ENCODE data around the gene RTL5. TPM values are rescaled to one million over a fixed set of nuclear protein-coding genes. Genes with fewer than 3 reads are reported as not detected.

The RTL5 gene
- total RNA-seq, 2 donors from 2014 or later = 2.7 to 3.9 TPM

DNA sequence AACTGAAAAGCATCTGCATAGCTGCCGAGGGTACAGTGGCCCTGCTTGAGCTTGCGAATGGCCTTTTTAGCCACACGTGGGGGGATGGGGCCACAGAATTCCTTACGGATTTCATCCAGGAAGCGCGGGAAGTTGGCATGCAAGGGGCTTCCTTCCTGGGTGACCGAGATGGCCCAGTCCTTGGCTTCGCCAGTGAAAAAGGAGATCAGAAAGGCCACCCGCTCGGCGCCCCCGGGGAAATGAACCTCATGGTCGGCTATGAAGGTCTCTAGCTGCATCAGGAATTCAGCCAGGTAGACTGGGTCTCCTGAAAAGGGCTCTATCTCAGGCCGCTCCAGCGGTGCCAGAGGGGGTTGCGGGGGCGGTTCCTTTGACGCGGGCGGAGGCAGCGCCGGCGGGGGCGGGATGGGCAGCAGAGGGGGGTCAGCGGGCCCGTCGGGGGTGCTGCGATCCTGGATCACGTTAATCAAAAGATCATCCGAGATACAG lies 909 bp downstream of the RTL5 start:
- ATAC-seq (no peak), DNase-seq (no peak)
- intact Hi-C loops (cut with DNase I) = no loop called here

DNA sequence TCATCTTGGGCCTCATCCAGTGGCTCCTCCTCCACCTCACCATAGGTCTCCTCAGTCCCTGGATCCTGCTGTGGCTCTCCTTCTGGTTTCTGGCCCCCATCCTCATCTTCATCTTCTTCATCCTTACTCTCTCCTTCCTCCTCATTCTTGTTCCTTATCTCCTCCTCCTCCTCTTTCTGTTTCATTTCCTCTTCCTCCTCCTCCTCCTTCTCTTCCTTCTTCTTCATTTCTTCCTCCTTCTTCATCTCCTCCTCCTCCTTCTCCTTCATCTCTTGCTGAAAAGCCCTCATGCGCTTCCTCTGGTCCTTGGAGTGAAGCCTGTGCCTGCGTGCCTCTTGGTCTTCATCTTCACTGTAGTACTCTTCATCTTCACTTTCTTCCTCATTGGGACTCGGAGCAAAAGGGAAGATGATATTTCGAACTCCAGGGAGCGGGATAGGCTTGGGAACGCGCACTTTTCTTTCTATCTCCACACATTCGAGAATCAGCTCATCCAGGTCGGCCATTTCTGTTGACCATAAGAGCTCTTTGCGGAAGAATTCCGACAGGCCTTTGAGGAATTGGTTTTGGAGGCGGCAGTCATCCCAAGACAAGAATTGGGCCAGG lies 1.5 kb downstream of the RTL5 start:
- DNase-seq (no peak), ATAC-seq (no peak)
- intact Hi-C loops (cut with DNase I) = no loop called here

DNA sequence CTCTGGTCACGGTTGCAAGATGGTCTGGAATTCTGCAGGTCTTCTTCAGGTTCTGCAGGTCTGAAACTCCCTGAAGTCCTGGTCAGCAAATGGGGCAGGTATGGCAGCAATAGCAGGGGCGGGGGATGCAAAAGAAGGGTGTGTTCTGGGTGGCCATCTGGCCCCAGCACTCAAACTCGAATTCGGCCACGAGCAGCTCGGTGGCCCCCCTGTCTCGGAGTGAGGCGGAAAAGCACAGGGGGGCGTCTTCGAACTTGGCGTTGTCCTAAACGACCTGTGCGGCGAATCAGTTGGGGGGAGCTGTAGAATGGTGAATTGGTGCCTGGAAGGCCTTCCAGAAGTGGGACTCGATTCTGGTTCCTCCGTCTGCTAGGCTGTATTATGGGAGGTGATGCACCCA lies 2.1 kb downstream of the RTL5 start:
- intact Hi-C loops (cut with DNase I) = loop anchor here in 1 of 2 donors (5.0 kb wide), 1 partner anchor 132 kb away; no protein-coding TSS in a partner anchor
- ATAC-seq (no peak), DNase-seq (no peak)

DNA sequence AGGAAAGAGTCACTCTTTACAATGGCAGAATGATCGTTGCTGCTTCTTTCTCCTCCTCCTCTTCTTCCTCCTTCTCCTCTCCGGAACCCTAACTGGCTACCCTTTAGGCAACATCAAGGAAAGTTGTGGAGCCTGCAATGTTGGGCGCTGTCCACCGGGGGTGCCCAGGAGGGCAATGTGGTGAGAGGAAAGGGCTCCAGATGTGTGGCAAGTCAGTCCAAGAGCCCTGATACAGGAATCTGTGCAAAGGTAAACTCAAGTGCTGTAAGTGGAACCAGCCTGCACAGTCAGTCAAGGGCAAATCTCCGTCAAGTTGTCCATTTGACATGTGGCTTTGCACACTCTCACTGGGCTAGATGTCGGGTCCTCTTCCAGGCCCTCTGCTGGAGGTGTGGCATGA lies 2.8 kb downstream of the RTL5 start:
- no peak for DNase-seq
- intact Hi-C loops (cut with DNase I) = loop anchor here in 1 of 2 donors (5.0 kb wide), 1 partner anchor 132 kb away; no protein-coding TSS in a partner anchor
- no peak for ATAC-seq

DNA sequence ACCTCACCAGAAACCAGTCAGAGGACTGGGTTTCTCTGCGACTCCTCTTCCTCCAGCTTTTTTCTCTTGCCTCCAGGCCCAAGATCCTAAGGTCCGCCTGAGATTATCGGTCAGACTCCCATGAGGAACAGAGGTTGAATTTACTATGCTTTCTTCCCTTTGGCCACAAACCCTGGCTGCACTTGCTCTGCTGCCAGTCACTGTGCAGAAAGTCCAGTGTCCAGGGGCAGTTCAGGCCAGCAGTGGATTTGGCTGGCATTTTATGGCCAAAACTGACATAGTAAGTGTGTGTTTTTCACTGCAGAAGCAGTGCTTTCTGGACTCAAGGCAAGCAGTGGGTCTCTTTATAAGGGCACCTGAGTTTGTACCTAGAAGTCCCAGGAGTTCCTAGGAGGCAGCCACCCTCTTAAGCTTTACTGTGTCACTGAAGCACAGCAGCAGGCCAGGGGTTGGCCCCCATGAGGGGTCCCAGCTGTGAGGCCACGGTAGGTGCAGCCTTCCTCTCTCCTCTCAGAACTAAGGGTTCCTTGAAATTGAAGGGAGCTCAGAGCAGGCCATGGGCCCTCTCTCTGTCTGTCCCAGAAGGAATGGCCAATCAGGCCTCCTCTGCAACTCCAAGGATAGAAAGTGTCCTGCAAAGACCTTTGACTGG lies 3.4 kb downstream of the RTL5 start:
- no peak for ATAC-seq
- intact Hi-C loops (cut with DNase I) = loop anchor here in 1 of 2 donors (5.0 kb wide), 1 partner anchor 131 kb away; no protein-coding TSS in a partner anchor
- DNase-seq = no peak

DNA sequence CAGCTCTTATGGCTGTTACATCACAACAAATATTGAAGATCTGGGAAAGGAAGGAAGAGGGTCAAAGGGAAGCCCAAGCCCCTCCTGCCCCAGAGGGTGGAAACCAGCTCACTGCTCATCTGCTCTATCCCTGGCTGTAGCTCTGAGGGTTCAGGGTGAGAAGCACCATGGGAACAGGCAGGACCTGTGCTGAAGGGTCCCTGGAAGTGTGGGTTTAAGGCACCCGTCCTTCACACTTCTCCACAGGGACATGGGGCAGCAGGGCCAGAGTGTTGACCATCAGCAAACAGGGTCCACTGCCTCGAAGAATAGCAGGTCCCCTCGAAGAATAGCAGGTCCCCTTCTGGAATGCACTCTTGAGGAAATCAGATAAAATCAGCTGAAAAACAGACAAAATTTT lies 4.4 kb downstream of the RTL5 start:
- intact Hi-C loops (cut with DNase I) = loop anchor here in 1 of 2 donors (2.0 to 5.0 kb wide), 2 partner anchors 109 to 130 kb away; no protein-coding TSS in a partner anchor
- DNase-seq (no peak), ATAC-seq (no peak)

DNA sequence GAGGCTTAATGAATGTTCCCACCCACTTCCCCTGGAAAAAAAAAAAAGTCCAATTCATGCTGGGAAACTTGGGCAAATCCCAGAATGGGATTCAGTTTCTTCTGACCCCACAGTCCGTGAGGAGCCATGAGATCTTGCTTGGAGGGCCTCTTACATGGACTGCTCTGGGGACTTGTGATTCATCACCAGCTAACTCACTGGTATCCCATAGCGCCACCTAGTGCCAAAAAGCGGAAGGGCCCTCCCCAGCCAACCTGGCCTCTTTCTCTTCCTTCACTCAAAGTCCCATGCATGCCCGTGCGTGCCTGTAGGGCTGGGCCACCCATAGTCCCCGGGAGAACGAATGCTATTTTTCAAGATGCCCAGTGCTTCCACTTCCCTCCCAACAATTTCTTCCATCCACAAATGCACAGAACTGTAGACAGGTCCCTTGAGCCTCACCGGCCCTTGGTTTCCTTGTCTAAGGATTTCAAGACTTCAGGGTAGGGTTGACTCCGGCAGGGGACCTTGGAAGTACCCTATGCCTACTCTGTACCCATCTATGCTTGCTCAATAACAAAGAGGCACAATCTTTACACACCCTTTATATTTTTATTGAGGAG lies 5.1 kb downstream of the RTL5 start:
- intact Hi-C loops (cut with DNase I) = loop anchor here in 1 of 2 donors (2.0 to 5.0 kb wide), 2 partner anchors 108 to 129 kb away; no protein-coding TSS in a partner anchor
- ATAC-seq (peak; percentile 77 to 86), DNase-seq (peak; percentile 86)

DNA sequence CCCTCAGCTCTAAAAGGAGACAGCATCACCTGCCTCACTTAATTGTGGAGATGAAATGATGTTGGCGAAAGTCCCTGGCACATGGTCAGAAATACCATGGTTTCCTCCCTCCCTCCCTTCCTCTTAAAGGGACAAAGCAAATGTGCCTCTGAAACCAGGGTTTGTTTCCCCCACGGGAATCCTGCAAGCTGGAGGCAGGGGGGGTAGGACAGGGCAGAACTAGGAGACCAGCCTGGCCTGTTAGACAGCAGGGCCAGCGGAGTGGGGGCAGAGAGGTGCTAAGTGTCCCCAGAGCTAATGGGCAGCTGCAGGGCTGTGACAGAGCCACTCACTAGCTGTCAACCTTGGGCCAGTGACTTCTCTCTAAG lies 5.7 kb downstream of the RTL5 start:
- ATAC-seq = peak in 1 of 2 donors; percentile 10
- no peak for DNase-seq
- intact Hi-C loops (cut with DNase I) = loop anchor here in 1 of 2 donors (2.0 to 5.0 kb wide), 2 partner anchors 107 to 129 kb away; no protein-coding TSS in a partner anchor

DNA sequence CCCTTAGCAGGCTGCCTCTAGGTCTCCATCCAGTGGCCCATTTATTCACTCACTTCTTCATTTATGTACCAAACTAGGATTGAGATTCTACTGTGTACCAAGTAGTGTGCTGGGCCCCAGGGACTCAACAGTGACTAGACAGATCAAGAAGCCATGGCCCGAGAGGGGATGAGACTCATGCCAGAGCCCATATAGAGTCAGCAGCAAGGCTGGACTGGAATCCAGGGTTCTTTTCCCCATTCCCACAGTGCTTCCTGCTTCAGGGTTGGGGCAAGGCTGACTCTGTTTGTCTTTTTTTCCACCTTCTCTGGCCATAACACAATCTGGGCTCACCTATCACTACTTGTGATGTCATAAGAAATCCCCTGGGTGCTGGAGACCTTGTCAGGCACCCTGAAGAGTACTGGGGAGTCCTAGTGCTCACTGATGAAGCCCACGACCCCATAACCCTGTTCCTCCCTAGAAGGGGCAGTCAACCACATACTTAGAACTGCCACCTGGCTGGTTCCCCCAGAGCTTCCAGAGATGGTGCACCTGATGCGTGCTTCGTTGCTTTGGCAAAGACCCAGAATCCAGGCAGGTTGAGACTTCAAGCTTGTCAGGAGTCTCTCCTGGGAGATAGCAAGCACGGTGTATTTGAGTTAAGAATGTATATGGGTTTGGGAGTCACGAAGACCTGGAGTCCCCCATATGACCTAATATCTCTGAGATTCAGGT lies 6.2 kb downstream of the RTL5 start:
- no peak for ATAC-seq
- no peak for DNase-seq
- intact Hi-C loops (cut with DNase I) = loop anchor here in 1 of 2 donors (2.0 to 5.0 kb wide), 2 partner anchors 107 to 128 kb away; no protein-coding TSS in a partner anchor

DNA sequence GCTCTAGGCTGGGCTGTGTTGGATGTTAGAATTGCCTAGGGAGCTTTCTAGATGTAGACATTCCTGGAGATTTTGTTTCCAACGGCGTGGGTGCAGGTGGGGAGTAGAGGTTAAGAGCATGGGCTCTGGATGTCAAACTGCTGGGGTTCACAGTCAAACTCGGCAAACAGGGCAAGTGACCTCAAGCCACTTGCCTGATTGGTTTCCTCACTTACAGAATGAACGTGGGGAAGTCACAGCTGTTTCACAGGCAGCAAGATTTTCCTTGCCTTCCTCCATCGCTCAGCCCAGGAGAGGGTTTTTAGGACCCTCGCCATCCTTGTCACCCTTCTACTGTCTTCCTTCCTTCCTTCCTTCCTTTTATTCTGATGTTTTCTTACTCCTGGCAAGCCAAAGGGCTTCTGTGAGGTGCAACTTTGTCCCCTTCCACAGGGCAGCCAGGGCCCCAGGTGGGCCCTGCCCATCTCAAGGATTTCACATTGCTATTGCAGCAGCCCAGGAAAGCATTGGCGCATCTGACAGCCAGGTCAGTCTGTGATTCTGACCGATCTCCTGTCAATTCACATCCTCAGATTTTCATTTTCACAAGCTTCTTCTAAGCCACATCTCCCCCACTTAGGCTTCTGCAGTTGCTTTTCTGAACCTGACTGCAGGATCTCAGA lies 7.0 kb downstream of the RTL5 start:
- DNase-seq = no peak
- intact Hi-C loops (cut with DNase I) = loop anchor here (5.0 kb wide), 2 partner anchors 102 to 127 kb away; no protein-coding TSS in a partner anchor
- no peak for ATAC-seq

DNA sequence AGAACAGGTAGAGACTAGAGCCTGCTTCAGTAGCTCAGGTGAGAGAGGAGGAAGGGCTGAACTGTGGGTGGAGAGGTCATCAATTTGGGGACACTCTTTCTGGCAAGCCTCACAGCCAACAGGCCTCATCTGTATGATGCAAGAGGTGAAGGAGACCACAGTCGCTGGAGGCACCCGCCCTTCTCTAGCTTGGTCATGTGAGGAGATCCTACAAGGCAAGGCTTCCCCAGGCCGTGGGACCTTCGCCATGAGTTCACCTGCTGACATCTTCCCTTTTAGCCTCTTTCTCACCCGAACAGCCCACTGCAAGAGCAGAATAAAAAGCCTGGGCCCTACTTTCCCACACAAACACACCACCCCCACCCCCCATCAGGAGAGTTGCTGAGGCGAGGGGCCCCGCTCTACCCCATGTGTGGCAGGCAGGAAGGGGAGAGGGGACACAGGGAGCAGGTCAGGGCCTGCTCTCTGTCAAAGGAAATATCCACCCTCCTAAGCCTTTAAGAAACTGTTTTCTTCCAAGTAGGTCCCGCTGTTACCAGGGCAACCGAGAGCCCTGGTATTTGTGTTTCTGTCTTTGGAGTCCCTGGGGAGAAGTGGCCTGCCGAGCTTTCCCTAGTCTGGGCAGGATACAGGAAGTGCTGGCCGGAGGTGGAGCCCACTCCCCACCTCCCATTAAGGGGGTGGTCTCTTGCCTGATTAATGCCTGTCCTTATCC lies 8.1 kb downstream of the RTL5 start:
- peak; percentile 20 to 30 for ATAC-seq
- intact Hi-C loops (cut with DNase I) = loop anchor here in 1 of 2 donors (5.0 kb wide), 1 partner anchor 101 kb away; no protein-coding TSS in a partner anchor
- DNase-seq = peak; percentile 64

DNA sequence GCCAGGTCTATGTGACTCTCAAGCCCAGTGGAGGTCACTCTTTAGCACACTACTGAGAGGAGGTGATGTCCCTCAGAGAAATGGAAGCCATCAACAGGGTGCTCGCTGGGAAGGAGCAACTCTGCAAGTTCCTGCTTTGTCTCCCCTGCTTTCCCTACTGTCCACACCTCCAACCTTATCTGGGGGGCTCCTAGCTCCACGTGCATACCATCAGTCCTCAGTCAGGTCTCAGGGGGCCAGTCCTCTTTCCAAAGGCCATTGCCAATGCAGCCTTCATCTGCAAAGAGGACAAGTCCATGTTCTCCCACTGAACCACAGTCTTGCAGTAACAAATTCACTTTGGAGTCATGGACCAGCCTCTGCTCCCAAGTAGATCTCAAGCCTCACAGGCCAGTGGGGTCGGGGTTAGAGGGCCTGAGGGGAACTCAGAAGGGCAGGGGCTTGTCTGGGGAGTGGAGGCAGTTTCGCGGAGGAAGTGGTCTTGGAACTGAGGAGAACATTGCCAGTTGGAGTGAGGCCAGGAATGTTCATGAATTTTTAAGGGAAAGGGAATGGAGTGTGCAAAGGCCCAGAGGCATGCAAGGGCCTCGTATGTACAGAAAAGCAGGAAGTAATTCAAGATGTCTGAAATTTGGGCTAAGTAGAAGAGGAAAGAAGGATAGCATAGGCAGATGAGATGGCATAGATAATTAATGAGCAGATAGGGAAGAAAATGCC lies 8.9 kb downstream of the RTL5 start:
- ATAC-seq (no peak), DNase-seq (no peak)
- intact Hi-C loops (cut with DNase I) = loop anchor here in 1 of 2 donors (5.0 kb wide), 1 partner anchor 100 kb away; no protein-coding TSS in a partner anchor

DNA sequence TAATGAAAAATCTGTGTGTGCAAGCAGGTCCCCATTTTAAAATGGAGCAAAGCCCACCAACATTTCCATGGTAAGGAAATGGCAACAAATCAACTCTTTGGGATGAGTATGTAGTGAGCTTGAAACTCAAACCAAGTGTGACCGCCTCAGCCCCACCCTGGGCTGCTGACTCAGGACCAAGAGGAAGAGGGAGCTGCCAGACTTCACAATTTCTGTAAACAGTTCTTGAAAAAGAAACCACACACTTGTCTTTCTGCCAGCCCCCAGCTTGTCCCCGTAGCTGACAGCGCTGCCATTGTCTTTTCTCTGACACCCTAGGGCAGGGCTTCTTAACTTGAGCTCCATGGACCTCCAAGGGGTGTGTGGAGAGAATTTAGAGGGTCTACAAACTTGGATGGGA lies 10.3 kb downstream of the RTL5 start:
- intact Hi-C loops (cut with DNase I) = loop anchor here in 1 of 2 donors (5.0 kb wide), 1 partner anchor 99 kb away; no protein-coding TSS in a partner anchor
- peak; percentile 79 to 80 for ATAC-seq
- DNase-seq = peak; percentile 72

DNA sequence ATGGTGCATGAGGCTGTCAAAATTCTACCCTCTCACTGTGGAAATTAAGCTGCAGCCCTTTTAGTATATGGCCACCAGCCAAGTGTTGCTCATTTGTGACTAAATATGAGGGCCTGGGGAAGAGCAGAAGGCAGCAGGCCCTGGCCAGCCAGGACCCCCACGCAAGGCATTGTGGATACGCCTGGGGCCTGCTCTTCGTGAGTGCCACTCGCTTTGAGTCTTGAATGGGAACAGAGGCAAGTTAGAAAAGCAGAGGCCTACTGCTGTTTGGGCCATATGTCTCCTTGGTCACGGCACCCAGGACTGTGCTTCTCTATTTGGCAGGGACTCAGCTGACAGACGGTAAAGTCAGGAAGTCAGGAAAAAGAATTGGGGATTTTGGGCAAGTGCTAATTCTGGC lies 10.9 kb downstream of the RTL5 start:
- DNase-seq (no peak), ATAC-seq (peak in 1 of 2 donors; percentile 32)
- intact Hi-C loops (cut with DNase I) = loop anchor here in 1 of 2 donors (5.0 kb wide), 1 partner anchor 99 kb away; no protein-coding TSS in a partner anchor

DNA sequence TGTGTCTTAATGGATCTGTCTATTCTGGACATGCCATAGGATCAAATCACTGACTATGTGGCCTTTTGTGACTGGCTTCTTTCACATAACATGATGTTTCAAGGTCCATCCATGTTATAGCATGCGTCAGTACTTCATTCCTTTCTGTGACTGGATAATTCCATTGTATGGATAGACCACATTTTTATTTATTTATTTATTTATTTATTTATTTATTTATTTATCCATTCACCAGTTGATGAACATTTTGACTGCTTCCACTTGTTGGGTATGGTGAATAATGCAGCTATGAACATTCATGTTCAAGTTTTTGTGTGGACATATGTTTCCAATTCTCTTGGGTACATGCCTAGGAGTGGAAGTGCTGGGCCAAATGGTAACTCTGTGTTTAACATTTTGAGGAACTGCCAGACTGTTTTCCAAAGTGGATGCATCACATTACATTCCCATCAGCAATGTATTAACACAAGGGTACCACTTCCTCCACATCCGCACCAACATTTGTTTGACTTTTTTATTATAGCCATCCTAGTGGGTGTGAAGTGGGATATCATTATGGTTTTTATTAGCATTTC lies 14.0 kb downstream of the RTL5 start:
- intact Hi-C loops (cut with DNase I) = no loop called here
- ATAC-seq (no peak), DNase-seq (no peak)

DNA sequence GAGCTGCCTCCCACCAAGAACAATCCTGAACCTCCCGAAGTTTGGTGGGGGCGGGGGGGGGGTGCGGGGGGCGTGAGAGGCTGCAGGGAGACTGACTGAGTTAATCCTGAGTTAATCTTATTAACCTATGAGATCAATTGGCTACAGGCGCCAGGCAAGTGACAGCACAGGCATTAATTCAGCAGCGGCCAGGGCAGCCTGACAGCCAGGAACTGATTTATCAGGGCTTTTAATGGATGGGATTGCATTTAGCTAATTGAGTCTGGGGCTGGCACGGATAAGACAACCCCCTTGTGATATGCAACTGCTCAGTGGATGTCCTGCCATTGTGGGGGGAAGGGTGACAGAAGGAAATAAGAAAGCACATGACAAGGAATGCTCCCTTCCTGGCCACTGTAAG lies 16.3 kb downstream of the RTL5 start:
- intact Hi-C loops (cut with DNase I) = no loop called here
- DNase-seq (no peak), ATAC-seq (no peak)

DNA sequence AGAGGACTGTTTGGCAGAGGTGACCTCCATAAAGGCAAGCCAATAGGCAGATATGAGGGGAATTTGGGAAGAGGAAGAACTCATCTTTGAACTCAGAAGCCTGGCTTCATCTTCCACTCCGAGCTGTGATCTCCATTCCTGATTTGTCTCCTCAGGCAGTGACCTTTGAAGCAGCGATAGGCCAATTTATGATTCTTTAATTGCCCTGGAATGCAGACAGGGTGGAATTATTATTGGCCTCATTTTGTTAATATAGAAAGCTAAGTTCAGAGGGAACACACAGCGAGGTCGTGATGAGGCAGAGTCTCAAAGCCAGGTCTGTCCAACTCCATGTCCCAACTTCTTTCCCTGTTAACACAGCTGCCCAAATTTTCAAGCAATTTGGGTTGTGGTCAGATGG lies 16.9 kb downstream of the RTL5 start:
- intact Hi-C loops (cut with DNase I) = no loop called here
- ATAC-seq (no peak), DNase-seq (no peak)

All from left cardiac atrium (tissue), 4 donors.